IMR-90 (cell line): ENCODE measurements around the gene PTGDS. TPM values are rescaled to one million over a fixed set of nuclear protein-coding genes. Genes with fewer than 3 reads are reported as not detected.

Source experiments
- ATAC-seq: fragments of 200-7000 bp; cut with Tn5 transposase; 2 replicates; pipeline ENCODE4 v1.9.1; 2020; ENCODE audit warnings: low read depth, mild to moderate bottlenecking, moderate library complexity
- BruUV-seq: library from RNA; stranded (reverse); fragments of 400-500 nt; replicated peaks from 2 replicates; lab custom pipeline; 2021; lab: Mats Ljungman, UMichigan
- CTCF ChIA-PET: fragments of 300-600 bp; formaldehyde crosslinking; extraction: SDS; loops from one replicate; lab custom pipeline; 2021; ENCODE audit warnings: antibody characterized with exemption; lab: Yijun Ruan, JAX
- POLR2A ChIA-PET: fragments of 300-600 bp; sonication (Branson Sonifier 250); formaldehyde crosslinking; loops from one replicate; lab custom pipeline; 2022; ENCODE audit warnings: antibody characterized with exemption; ENCODE audit not compliant: unreplicated experiment; lab: Charles Lee
- DNase-seq: peaks from one replicate; pipeline ENCODE4 v3.0.0; 2013
- H2AFZ ChIP-seq: replicated peaks from 2 replicates; pipeline ENCODE3; 2013; ENCODE audit warnings: low read length, mild to moderate bottlenecking; ENCODE audit not compliant: poor library complexity
- H2AK5ac ChIP-seq: 2 replicates; pipeline ENCODE4 v1.6.1; 2013; ENCODE audit warnings: low read depth, low read length, inconsistent platforms
- H2AK9ac ChIP-seq: replicated peaks from 2 replicates; pipeline ENCODE3; 2013; ENCODE audit warnings: mild to moderate bottlenecking, low read depth, low read length, moderate library complexity; ENCODE audit not compliant: poor library complexity
- H2BK120ac ChIP-seq: 2 replicates; pipeline ENCODE4 v1.6.1; 2013; ENCODE audit warnings: low read depth, low read length, inconsistent platforms
- H2BK15ac ChIP-seq: 3 replicates; pipeline ENCODE4 v1.6.1; 2013; ENCODE audit warnings: low read depth, low read length, inconsistent platforms
- H2BK20ac ChIP-seq: 2 replicates; pipeline ENCODE4 v1.6.1; 2013; ENCODE audit warnings: low read depth, mild to moderate bottlenecking, inconsistent platforms, low read length, moderate library complexity
- H2BK5ac ChIP-seq: 2 replicates; pipeline ENCODE4 v1.6.1; 2013; ENCODE audit warnings: mild to moderate bottlenecking, low read depth, low read length, inconsistent platforms; ENCODE audit not compliant: poor library complexity, severe bottlenecking
- H3K14ac ChIP-seq: replicated peaks from 2 replicates; pipeline ENCODE4 v1.6.1; 2013; ENCODE audit warnings: low read depth, low read length, inconsistent platforms
- H3K18ac ChIP-seq: 2 replicates; pipeline ENCODE4 v1.6.1; 2013; ENCODE audit warnings: low read depth, low read length, control low read depth
- H3K23ac ChIP-seq: 2 replicates; pipeline ENCODE4 v1.6.1; 2013; ENCODE audit warnings: low read depth, low read length, inconsistent platforms
- H3K27ac ChIP-seq: 2 replicates; pipeline ENCODE4 v1.5.1; 2013; ENCODE audit warnings: mild to moderate bottlenecking, control low read depth, low read length; ENCODE audit not compliant: insufficient read depth
- H3K27me3 ChIP-seq: 2 replicates; pipeline ENCODE4 v1.6.1; 2013; ENCODE audit warnings: low read length; ENCODE audit not compliant: control insufficient read depth, insufficient read depth
- H3K36me3 ChIP-seq: 2 replicates; pipeline ENCODE4 v1.6.1; 2013; ENCODE audit warnings: low read length, mixed read lengths; ENCODE audit not compliant: control insufficient read depth, insufficient read depth
- H3K4ac ChIP-seq: 2 replicates; pipeline ENCODE4 v1.6.1; 2013; ENCODE audit warnings: low read depth, low read length, inconsistent platforms
- H3K4me1 ChIP-seq: 2 replicates; pipeline ENCODE4 v1.6.1; 2013; ENCODE audit warnings: low read length, mixed read lengths; ENCODE audit not compliant: control insufficient read depth, insufficient read depth
- H3K4me2 ChIP-seq: 2 replicates; pipeline ENCODE4 v1.6.1; 2013; ENCODE audit warnings: low read depth, mild to moderate bottlenecking, control low read depth, low read length, moderate library complexity
- H3K4me3 ChIP-seq: 2 replicates; pipeline ENCODE4 v1.5.1; 2013; ENCODE audit warnings: low read depth, mild to moderate bottlenecking, control low read depth, low read length, moderate library complexity; ENCODE audit not compliant: insufficient read depth
- H3K56ac ChIP-seq: 2 replicates; pipeline ENCODE4 v1.6.1; 2013; ENCODE audit warnings: low read length, inconsistent platforms; ENCODE audit not compliant: insufficient read depth; ENCODE audit errors: extremely low read depth
- H3K79me1 ChIP-seq, 2 experiments: 2 replicates each; pipeline ENCODE4 v1.6.1; 2013; ENCODE audit warnings: low read length in 2 of 2, inconsistent platforms in 1 of 2, low read depth in 1 of 2
- H3K9ac ChIP-seq: 2 replicates; pipeline ENCODE4 v1.6.1; 2013; ENCODE audit warnings: low read depth, low read length, control low read depth
- H3K9me1 ChIP-seq: 2 replicates; pipeline ENCODE4 v1.6.1; 2013; ENCODE audit warnings: low read length, inconsistent platforms; ENCODE audit not compliant: insufficient read depth
- H3K9me3 ChIP-seq: 2 replicates; pipeline ENCODE4 v1.6.1; 2013; ENCODE audit warnings: low read length; ENCODE audit not compliant: control insufficient read depth, insufficient read depth
- H4K20me1 ChIP-seq: 2 replicates; pipeline ENCODE4 v1.6.1; 2013; ENCODE audit warnings: low read length, inconsistent platforms; ENCODE audit not compliant: insufficient read depth
- H4K5ac ChIP-seq: 2 replicates; pipeline ENCODE4 v1.6.1; 2013; ENCODE audit warnings: mild to moderate bottlenecking, low read depth, low read length, control low read depth
- H4K8ac ChIP-seq, 2 experiments: 2 replicates each; pipeline ENCODE4 v1.6.1; 2013; ENCODE audit warnings: low read depth in 2 of 2, low read length in 2 of 2, control low read depth in 1 of 2, inconsistent platforms in 1 of 2
- H4K91ac ChIP-seq: 2 replicates; pipeline ENCODE4 v1.6.1; 2013; ENCODE audit warnings: low read depth, low read length, inconsistent platforms; ENCODE audit not compliant: insufficient read depth
- BHLHE40 ChIP-seq: fragments of 150-350 bp; IDR thresholded peaks from 2 replicates; pipeline ENCODE4 v1.6.1; 2016; ENCODE audit warnings: mild to moderate bottlenecking, low read depth, low read length
- FOS ChIP-seq: fragments of 150-350 bp; IDR thresholded peaks from 2 replicates; pipeline ENCODE4 v1.6.1; 2016; ENCODE audit warnings: low read depth, low read length
- MAFK ChIP-seq: IDR thresholded peaks from 2 replicates; pipeline ENCODE4 v1.6.1; 2012; ENCODE audit warnings: low read depth, low read length, improper control_type of control experiment
- MAZ ChIP-seq: IDR thresholded peaks from 2 replicates; pipeline ENCODE4 v1.6.1; 2012; ENCODE audit warnings: low read depth, mild to moderate bottlenecking, low read length, improper control_type of control experiment, moderate library complexity, borderline replicate concordance
- NFE2L2 ChIP-seq: fragments of 150-350 bp; IDR thresholded peaks from 2 replicates; pipeline ENCODE4 v1.6.1; 2016; ENCODE audit warnings: low read depth, mild to moderate bottlenecking, low read length
- POLR2A ChIP-seq: IDR thresholded peaks from 2 replicates; pipeline ENCODE4 v1.6.1; 2012; ENCODE audit warnings: mild to moderate bottlenecking, low read depth, low read length
- RAD21 ChIP-seq: IDR thresholded peaks from 2 replicates; pipeline ENCODE4 v1.6.1; 2012; ENCODE audit warnings: low read length, improper control_type of control experiment
- RCOR1 ChIP-seq: IDR thresholded peaks from 2 replicates; pipeline ENCODE4 v1.6.1; 2012; ENCODE audit warnings: mild to moderate bottlenecking, low read length, improper control_type of control experiment; ENCODE audit not compliant: insufficient replicate concordance
- RFX5 ChIP-seq: IDR thresholded peaks from 2 replicates; pipeline ENCODE4 v1.8.0; 2012; ENCODE audit warnings: low read depth, mild to moderate bottlenecking, low read length, moderate library complexity
- SMC3 ChIP-seq: fragments of 150-350 bp; IDR thresholded peaks from 2 replicates; pipeline ENCODE4 v1.6.1; 2016; ENCODE audit warnings: low read depth, mild to moderate bottlenecking, antibody characterized with exemption, low read length, moderate library complexity
- WGBS, 2 experiments: methylation state at CpG; one replicate each; pipeline versions ENCODE4 v1.1.5 to v1.1.7; 2013; ENCODE audit warnings: missing lambda C conversion rate in 2 of 2; ENCODE audit not compliant: insufficient read length in 1 of 2; ENCODE audit errors: extremely low coverage in 2 of 2; 5-methylcytosine and 5-hydroxymethylcytosine counted together
- dilution Hi-C: fragments of 300-500 bp; cut with HindIII; formaldehyde crosslinking; loops from one replicate; pipeline ENCODE4 v1.14.3; 2018; ENCODE audit warnings: low sequenced_read_pairs; ENCODE audit not compliant: unreplicated experiment
- in situ Hi-C: fragments of 300-500 bp; cut with MboI; formaldehyde crosslinking; loops from 3 replicates; pipeline ENCODE4 v1.14.3; 2019; ENCODE audit warnings: low sequenced_read_pairs, inconsistent platforms, mixed read lengths
- intact Hi-C: fragments of 100-400 bp; cut with micrococcal nuclease; formaldehyde crosslinking; loops from 2 replicates; pipeline ENCODE4 v1.10.0; 2022
- polyA plus RNA-seq, 3 experiments: library from polyadenylated mRNA; depleted of rRNA; stranded (reverse); fragments of >200 nt; gene quantifications; 2 replicates each; pipeline ENCODE4 v1.2.3, GENCODE V29; 2012; ENCODE audit warnings: low replicate concordance in 1 of 3
- total RNA-seq: library from RNA; depleted of rRNA; stranded (reverse); fragments of >200 nt; gene quantifications from 2 replicates; pipeline ENCODE4 v1.2.3, GENCODE V29; 2012
- TF ChIP-seq, protein P1 (sequence below): conservative IDR thresholded peaks from 2 replicates; pipeline ENCODE4 v1.5.1; 2012; ENCODE audit warnings: mild to moderate bottlenecking, low read depth, low read length, improper control_type of control experiment

PTGDS gene
- total and polyA plus RNA-seq, 2 of the 4 experiments (the other 2 are of a cell fraction) = 1.2 TPM; not detected in 1

GRCh38 chr9:136934277-136934676 is 43.0 kb upstream of the PTGDS start:
- H3K79me1 ChIP-seq = peaks cover 7 to 22% of the 10 kb centered on the region in 2 experiments; a peak in 2 of 4 replicates
- no peak overlapping the region for H2AK5ac ChIP-seq
- no peaks in the 10 kb centered on the region for H3K27me3 ChIP-seq
- POLR2A ChIA-PET = no interaction called here
- H3K4me2 ChIP-seq = no peak overlapping the region
- no peak overlapping the region for H4K8ac ChIP-seq
- H3K4me3 ChIP-seq = no peak overlapping the region
- 100% methylated on average over 1 of the region's 3 CpGs; no CpG with 5 or more reads in 1 of the 2 experiments for WGBS, 2 experiments
- H3K4ac ChIP-seq = no peak overlapping the region
- TF ChIP-seq MAFK = no peak
- TF ChIP-seq RCOR1 = no peak
- TF ChIP-seq NFE2L2 = no peak
- TF ChIP-seq, protein P1, sequence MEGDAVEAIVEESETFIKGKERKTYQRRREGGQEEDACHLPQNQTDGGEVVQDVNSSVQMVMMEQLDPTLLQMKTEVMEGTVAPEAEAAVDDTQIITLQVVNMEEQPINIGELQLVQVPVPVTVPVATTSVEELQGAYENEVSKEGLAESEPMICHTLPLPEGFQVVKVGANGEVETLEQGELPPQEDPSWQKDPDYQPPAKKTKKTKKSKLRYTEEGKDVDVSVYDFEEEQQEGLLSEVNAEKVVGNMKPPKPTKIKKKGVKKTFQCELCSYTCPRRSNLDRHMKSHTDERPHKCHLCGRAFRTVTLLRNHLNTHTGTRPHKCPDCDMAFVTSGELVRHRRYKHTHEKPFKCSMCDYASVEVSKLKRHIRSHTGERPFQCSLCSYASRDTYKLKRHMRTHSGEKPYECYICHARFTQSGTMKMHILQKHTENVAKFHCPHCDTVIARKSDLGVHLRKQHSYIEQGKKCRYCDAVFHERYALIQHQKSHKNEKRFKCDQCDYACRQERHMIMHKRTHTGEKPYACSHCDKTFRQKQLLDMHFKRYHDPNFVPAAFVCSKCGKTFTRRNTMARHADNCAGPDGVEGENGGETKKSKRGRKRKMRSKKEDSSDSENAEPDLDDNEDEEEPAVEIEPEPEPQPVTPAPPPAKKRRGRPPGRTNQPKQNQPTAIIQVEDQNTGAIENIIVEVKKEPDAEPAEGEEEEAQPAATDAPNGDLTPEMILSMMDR = no peak
- no peak for TF ChIP-seq RAD21
- no peak for TF ChIP-seq RFX5
- TF ChIP-seq SMC3 = no peak
- no peak for TF ChIP-seq POLR2A
- TF ChIP-seq BHLHE40 = no peak
- TF ChIP-seq FOS = no peak
- no peak for TF ChIP-seq MAZ
- no peak overlapping the region for H2BK15ac ChIP-seq
- H3K36me3 ChIP-seq = peaks cover 11% of the 10 kb centered on the region
- H3K9me3 ChIP-seq = no peaks in the 10 kb centered on the region
- dilution Hi-C loops = no loop called here
- H3K4me1 ChIP-seq = no peaks in the 10 kb centered on the region
- no peak overlapping the region for H3K18ac ChIP-seq
- no peak overlapping the region for H3K9ac ChIP-seq
- no peak overlapping the region for H2AFZ ChIP-seq
- no peak overlapping the region for H3K56ac ChIP-seq
- in situ Hi-C loops = no loop called here
- H4K91ac ChIP-seq = no peak overlapping the region
- no peaks in the 10 kb centered on the region; the same call in 1 of the 2 replicates for H4K20me1 ChIP-seq
- CTCF ChIA-PET = no interaction called here
- DNase-seq (no peak), ATAC-seq (no peak)
- no peak overlapping the region for H2BK20ac ChIP-seq
- BruUV-seq = no TSS peak
- H3K27ac ChIP-seq = no peak overlapping the region
- no peak overlapping the region for H2BK120ac ChIP-seq
- H3K14ac ChIP-seq = no peak overlapping the region
- no peak overlapping the region for H4K5ac ChIP-seq
- no peak overlapping the region for H2AK9ac ChIP-seq
- H3K9me1 ChIP-seq = no peaks in the 10 kb centered on the region; the same call in 1 of the 2 replicates
- intact Hi-C loops = no loop called here
- no peak overlapping the region for H3K23ac ChIP-seq
- H2BK5ac ChIP-seq = no peak overlapping the region
